Measurements from ENCODE around the gene GPR37. TPM values are rescaled to one million over a fixed set of nuclear protein-coding genes. Genes with fewer than 3 reads are reported as not detected.

The GPR37 gene
- total and polyA plus RNA-seq, 2 experiments from 2014 or later, result 3.6 to 8.8 TPM

- H3K4me1 ChIP-seq (ENCODE audit: insufficient read depth), result no peaks in the 10 kb centered on the region
- no peak for TF ChIP-seq EZH2 (IDR thresholded peaks at IDR 0.05; ENCODE audit: borderline replicate concordance)
- no peaks in the 10 kb centered on the region for H3K36me3 ChIP-seq (replicated peaks; ENCODE audit: insufficient read depth, low read depth)
- H3K4me3 ChIP-seq, result no peak overlapping the region
- H2AFZ ChIP-seq, result no peak overlapping the region
- no peaks in the 10 kb centered on the region for H3K27me3 ChIP-seq
- no peak overlapping the region for H3K4me2 ChIP-seq
- 90% methylated on average over 2 of the region's 2 CpGs for WGBS (ENCODE audit: low lambda C conversion rate, missing lambda C conversion rate)
- no peak for DNase-seq (ENCODE audit: low spot score)
- no peaks in the 10 kb centered on the region for H3K9me3 ChIP-seq (ENCODE audit: low read depth)
- H4K20me1 ChIP-seq (ENCODE audit: insufficient read depth, poor library complexity, severe bottlenecking), result no peaks in the 10 kb centered on the region
- H3K79me2 ChIP-seq, result no peaks in the 10 kb centered on the region
- no peak overlapping the region for H3K27ac ChIP-seq
- no peaks in the 10 kb centered on the region for H3K9me2 ChIP-seq (replicated peaks; ENCODE audit: insufficient read depth)
Measured at GRCh38 chr7:124751027-124751426, 14.6 kb downstream of the GPR37 start.

- no peaks in the 10 kb centered on the region for H3K4me1 ChIP-seq (ENCODE audit: insufficient read depth)
- H3K9me2 ChIP-seq (replicated peaks; ENCODE audit: insufficient read depth), result no peaks in the 10 kb centered on the region
- TF ChIP-seq EZH2 (IDR thresholded peaks at IDR 0.05; ENCODE audit: borderline replicate concordance), result no peak
- TF ChIP-seq CTCF (IDR thresholded peaks at IDR 0.05; ENCODE audit: poor library complexity), result no peak
- TF ChIP-seq EZH2phosphoT487 (IDR thresholded peaks at IDR 0.05; ENCODE audit: low read depth, severe bottlenecking, unreplicated experiment), result no peak
- H3K27ac ChIP-seq, result no peak overlapping the region
- H3K27me3 ChIP-seq, result no peaks in the 10 kb centered on the region
- H4K20me1 ChIP-seq (ENCODE audit: insufficient read depth, poor library complexity, severe bottlenecking), result no peaks in the 10 kb centered on the region
- H3K9me3 ChIP-seq (ENCODE audit: low read depth), result no peaks in the 10 kb centered on the region
- H3K36me3 ChIP-seq (replicated peaks; ENCODE audit: insufficient read depth, low read depth), result no peaks in the 10 kb centered on the region
- H3K4me3 ChIP-seq, result no peak overlapping the region
- no peak for DNase-seq (ENCODE audit: low spot score)
- no peaks in the 10 kb centered on the region for H3K79me2 ChIP-seq
- H3K4me2 ChIP-seq, result no peak overlapping the region
- WGBS (ENCODE audit: low lambda C conversion rate, missing lambda C conversion rate), result 97% methylated on average over 11 of the region's 11 CpGs
- H2AFZ ChIP-seq, result no peak overlapping the region
Measured at GRCh38 chr7:124747072-124747471, 18.5 kb downstream of the GPR37 start.

- H3K79me2 ChIP-seq, result no peaks in the 10 kb centered on the region
- no peak overlapping the region for H2AFZ ChIP-seq
- H3K9me2 ChIP-seq (replicated peaks; ENCODE audit: insufficient read depth), result no peaks in the 10 kb centered on the region
- H3K4me2 ChIP-seq, result no peak overlapping the region
- DNase-seq (ENCODE audit: low spot score), result no peak
- TF ChIP-seq EZH2 (IDR thresholded peaks at IDR 0.05; ENCODE audit: borderline replicate concordance), result no peak
- no peak for TF ChIP-seq CTCF (IDR thresholded peaks at IDR 0.05; ENCODE audit: poor library complexity)
- no peak for TF ChIP-seq EZH2phosphoT487 (IDR thresholded peaks at IDR 0.05; ENCODE audit: low read depth, severe bottlenecking, unreplicated experiment)
- no peak overlapping the region for H3K27ac ChIP-seq
- no peaks in the 10 kb centered on the region for H4K20me1 ChIP-seq (ENCODE audit: insufficient read depth, poor library complexity, severe bottlenecking)
- H3K4me3 ChIP-seq, result no peak overlapping the region
- H3K36me3 ChIP-seq (replicated peaks; ENCODE audit: insufficient read depth, low read depth), result no peaks in the 10 kb centered on the region
- H3K4me1 ChIP-seq (ENCODE audit: insufficient read depth), result no peaks in the 10 kb centered on the region
- no peaks in the 10 kb centered on the region for H3K27me3 ChIP-seq
- no peaks in the 10 kb centered on the region for H3K9me3 ChIP-seq (ENCODE audit: low read depth)
- WGBS (ENCODE audit: low lambda C conversion rate, missing lambda C conversion rate), result 45% methylated on average over 3 of the region's 3 CpGs
Measured at GRCh38 chr7:124738639-124739038, 27.0 kb downstream of the GPR37 start.

GRCh38 chr7:124737760-124738300, 27.8 kb downstream of the GPR37 start:
- H3K4me2 ChIP-seq, result no peak overlapping the region
- no peaks in the 10 kb centered on the region for H3K4me1 ChIP-seq (ENCODE audit: insufficient read depth)
- DNase-seq (ENCODE audit: low spot score), result no peak
- H4K20me1 ChIP-seq (ENCODE audit: insufficient read depth, poor library complexity, severe bottlenecking), result no peaks in the 10 kb centered on the region
- H3K9me2 ChIP-seq (replicated peaks; ENCODE audit: insufficient read depth), result no peaks in the 10 kb centered on the region
- no peak overlapping the region for H2AFZ ChIP-seq
- H3K27me3 ChIP-seq, result no peaks in the 10 kb centered on the region
- TF ChIP-seq CTCF (IDR thresholded peaks at IDR 0.05; ENCODE audit: poor library complexity) (no peak), EZH2 (IDR thresholded peaks at IDR 0.05; ENCODE audit: borderline replicate concordance) (no peak), EZH2phosphoT487 (IDR thresholded peaks at IDR 0.05; ENCODE audit: low read depth, severe bottlenecking, unreplicated experiment) (no peak)
- no peaks in the 10 kb centered on the region for H3K9me3 ChIP-seq (ENCODE audit: low read depth)
- 60% methylated on average over 2 of the region's 2 CpGs for WGBS (ENCODE audit: low lambda C conversion rate, missing lambda C conversion rate)
- no peak overlapping the region for H3K27ac ChIP-seq
- no peak overlapping the region for H3K4me3 ChIP-seq
- H3K36me3 ChIP-seq (replicated peaks; ENCODE audit: insufficient read depth, low read depth), result no peaks in the 10 kb centered on the region
- no peaks in the 10 kb centered on the region for H3K79me2 ChIP-seq
